ENCODE results near the gene KRTAP27-1.

The KRTAP27-1 gene

DNA sequence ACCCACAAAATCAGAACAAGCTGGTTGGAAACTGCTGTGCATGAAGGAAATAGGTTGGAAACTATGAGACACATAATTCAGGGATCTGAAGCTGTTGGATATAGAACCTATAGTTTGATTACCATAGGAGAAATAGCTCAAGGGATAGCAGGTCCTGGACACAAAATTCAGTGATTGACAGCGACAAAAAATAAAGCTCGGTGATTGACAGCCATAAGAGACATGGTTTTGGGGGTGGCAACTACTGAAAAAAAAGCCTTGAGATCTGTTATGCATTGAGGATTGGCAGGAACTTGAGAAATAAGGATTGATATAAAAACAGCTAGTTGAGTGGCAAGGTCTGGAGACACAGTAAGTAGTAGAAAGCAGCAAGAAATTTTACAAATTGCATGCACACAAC is 48.3 kb downstream of the KRTAP27-1 start, which contains the start of gene KRTAP25-1:
TSS of gene KRTAP25-1 (minus strand) at position 300 of the 400 bp plus-strand sequence. CDS start at position 276, 24 bp downstream.
- H3K4me3 ChIP-seq (ENCODE audit: low read depth, low read length), result no peak within 1 kb of the TSS
